Measurements from ENCODE around the gene LMOD1. TPM values are rescaled to one million over a fixed set of nuclear protein-coding genes. Genes with fewer than 3 reads are reported as not detected.
A peak's percentile ranks its signal among the peaks of the same experiment; 100 is the strongest.

The LMOD1 gene
- total RNA-seq, 1 donor from 2014 or later: 0.25 TPM

GRCh38 chr1:201892211-201892610 is 54.1 kb downstream of the LMOD1 start:
- DNase-seq (ENCODE audit: low read depth): no peak

- DNase-seq (ENCODE audit: low read depth): no peak
Observed at GRCh38 chr1:201891451-201892045, 54.8 kb downstream of the LMOD1 start.

GRCh38 chr1:201890806-201891450 is 55.4 kb downstream of the LMOD1 start:
- no peak for DNase-seq (ENCODE audit: low read depth)

- no peak for DNase-seq (ENCODE audit: low read depth)
Observed at GRCh38 chr1:201890223-201890622, 56.1 kb downstream of the LMOD1 start.

- no peak for DNase-seq (ENCODE audit: low read depth)
Observed at GRCh38 chr1:201889090-201889968, 57.0 kb downstream of the LMOD1 start.

- DNase-seq (ENCODE audit: low read depth): peak; percentile 69
Observed at GRCh38 chr1:201888282-201889089, 57.9 kb downstream of the LMOD1 start, which contains the start of gene SHISA4. SHISA4 (plus strand) TSS chr1:201888898; CDS start chr1:201888995, 97 bp downstream.

GRCh38 chr1:201887116-201887866 is 59.1 kb downstream of the LMOD1 start:
- DNase-seq (ENCODE audit: low read depth): no peak

GRCh38 chr1:201886103-201886885 is 60.1 kb downstream of the LMOD1 start:
- DNase-seq (ENCODE audit: low read depth): no peak

- DNase-seq (ENCODE audit: low read depth): peak; percentile 51
Observed at GRCh38 chr1:201885531-201886075, 60.7 kb downstream of the LMOD1 start.

- DNase-seq (ENCODE audit: low read depth): no peak
Observed at GRCh38 chr1:201884425-201884824, 61.9 kb downstream of the LMOD1 start.

GRCh38 chr1:201883786-201884185 is 62.6 kb downstream of the LMOD1 start:
- no peak for DNase-seq (ENCODE audit: low read depth)

GRCh38 chr1:201883266-201883665 is 63.1 kb downstream of the LMOD1 start:
- DNase-seq (ENCODE audit: low read depth): no peak

GRCh38 chr1:201882665-201883132 is 63.6 kb downstream of the LMOD1 start:
- peak; percentile 62 for DNase-seq (ENCODE audit: low read depth)

- no peak for DNase-seq (ENCODE audit: low read depth)
Observed at GRCh38 chr1:201881617-201882016, 64.7 kb downstream of the LMOD1 start.

GRCh38 chr1:201880928-201881571 is 65.3 kb downstream of the LMOD1 start:
- DNase-seq (ENCODE audit: low read depth): no peak

- DNase-seq (ENCODE audit: low read depth): peak; percentile 68
Observed at GRCh38 chr1:201877877-201878401, 68.4 kb downstream of the LMOD1 start.

GRCh38 chr1:201876148-201876818 is 70.1 kb downstream of the LMOD1 start:
- DNase-seq (ENCODE audit: low read depth): no peak

- no peak for DNase-seq (ENCODE audit: low read depth)
Observed at GRCh38 chr1:201874672-201875071, 71.7 kb downstream of the LMOD1 start.
